GM12872 (cell line): ENCODE data around the gene CCNJL.

ENCODE experiments used
- TF ChIP-seq, protein P1 (sequence below): IDR thresholded peaks from 3 replicates; pipeline ENCODE4 v1.5.1; 2011; ENCODE audit warnings: low read depth, mild to moderate bottlenecking, low read length, moderate library complexity; ENCODE audit not compliant: insufficient read depth

CCNJL gene

DNA sequence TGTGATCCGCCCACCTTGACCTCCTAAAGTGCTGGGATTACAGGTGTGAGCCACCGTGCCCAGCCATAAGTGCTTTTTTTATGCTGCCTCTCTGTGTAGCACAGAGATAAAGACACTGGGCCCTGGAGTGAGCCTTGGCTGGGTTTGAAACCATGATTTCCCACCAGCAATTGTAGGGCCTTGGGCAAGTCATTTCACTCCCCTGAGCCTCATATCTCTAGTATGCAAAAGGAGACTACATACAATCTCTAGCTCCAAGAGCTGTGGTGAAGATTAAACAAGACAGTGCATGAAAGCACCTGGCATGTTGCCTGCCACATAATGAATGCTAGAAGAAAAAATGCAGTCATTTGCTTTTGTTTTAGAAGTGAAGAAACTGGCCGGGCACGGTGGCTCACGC is 79.1 kb downstream of the CCNJL start:
- TF ChIP-seq, protein P1, sequence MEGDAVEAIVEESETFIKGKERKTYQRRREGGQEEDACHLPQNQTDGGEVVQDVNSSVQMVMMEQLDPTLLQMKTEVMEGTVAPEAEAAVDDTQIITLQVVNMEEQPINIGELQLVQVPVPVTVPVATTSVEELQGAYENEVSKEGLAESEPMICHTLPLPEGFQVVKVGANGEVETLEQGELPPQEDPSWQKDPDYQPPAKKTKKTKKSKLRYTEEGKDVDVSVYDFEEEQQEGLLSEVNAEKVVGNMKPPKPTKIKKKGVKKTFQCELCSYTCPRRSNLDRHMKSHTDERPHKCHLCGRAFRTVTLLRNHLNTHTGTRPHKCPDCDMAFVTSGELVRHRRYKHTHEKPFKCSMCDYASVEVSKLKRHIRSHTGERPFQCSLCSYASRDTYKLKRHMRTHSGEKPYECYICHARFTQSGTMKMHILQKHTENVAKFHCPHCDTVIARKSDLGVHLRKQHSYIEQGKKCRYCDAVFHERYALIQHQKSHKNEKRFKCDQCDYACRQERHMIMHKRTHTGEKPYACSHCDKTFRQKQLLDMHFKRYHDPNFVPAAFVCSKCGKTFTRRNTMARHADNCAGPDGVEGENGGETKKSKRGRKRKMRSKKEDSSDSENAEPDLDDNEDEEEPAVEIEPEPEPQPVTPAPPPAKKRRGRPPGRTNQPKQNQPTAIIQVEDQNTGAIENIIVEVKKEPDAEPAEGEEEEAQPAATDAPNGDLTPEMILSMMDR, result no peak

DNA sequence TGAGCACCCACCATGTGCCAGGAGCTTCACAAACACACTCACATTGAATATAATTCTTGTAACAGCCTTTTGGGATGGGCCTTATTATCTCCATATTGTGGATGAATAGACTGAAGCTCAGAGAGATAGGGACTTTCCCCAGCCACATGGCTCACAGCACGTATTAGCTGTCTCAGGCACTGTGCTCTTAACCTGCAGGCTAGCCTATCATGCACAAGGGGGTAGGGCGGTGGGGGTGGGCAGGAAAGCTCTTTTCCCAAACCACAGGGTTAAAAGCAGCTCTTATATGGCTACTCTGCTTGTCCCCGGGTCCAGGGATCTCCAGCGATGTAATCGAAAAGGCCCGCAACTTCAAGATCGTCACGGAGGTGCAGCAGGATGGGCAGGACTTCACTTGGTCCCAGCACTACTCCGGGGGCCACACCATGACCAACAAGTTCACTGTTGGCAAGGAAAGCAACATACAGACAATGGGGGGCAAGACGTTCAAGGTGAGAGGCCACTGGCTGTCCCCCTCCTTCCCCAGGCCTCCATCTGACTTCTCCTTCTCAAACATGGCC is 80.5 kb downstream of the CCNJL start:
- TF ChIP-seq, protein P1, result no peak

DNA sequence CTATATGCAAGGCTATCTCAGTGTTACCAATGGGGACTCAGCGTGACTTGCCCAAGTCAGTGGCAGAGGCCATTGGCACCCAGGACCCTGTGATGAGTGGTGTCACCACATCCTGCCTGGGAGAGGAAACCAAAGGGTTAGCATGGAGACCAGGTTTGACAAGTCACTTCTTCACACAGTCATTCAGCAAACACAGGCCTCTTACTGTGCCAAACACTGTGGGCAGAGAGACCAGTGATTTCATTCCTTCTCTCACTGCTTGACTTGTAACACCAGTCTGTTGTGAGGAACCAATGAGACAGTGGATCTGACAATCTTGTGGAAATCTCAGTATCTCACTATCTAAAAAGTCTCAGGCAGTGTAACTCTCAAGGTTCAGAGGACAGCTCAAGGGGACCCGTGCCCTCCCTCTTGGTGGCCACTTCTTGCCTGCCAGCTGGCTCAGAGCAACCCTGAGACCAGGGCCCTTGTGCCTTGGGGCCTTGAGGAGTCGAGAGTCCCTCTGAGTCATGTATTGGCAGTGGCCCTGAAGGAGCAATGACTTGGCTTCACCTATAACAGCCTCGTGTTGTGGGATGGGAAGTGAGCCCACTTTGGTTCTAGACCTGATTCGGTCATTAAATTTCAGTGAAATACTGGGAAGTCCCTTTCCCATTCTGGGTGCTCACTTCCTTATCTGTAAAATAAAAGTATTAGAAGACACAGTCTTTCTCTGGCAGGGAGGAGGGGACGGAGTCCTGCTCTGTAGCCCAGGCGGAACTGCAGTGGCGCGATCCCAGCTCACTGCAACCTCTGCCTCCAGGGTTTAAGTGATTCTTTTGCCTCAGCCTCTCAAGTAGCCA is 81.5 kb downstream of the CCNJL start:
- TF ChIP-seq, protein P1, result no peak

DNA sequence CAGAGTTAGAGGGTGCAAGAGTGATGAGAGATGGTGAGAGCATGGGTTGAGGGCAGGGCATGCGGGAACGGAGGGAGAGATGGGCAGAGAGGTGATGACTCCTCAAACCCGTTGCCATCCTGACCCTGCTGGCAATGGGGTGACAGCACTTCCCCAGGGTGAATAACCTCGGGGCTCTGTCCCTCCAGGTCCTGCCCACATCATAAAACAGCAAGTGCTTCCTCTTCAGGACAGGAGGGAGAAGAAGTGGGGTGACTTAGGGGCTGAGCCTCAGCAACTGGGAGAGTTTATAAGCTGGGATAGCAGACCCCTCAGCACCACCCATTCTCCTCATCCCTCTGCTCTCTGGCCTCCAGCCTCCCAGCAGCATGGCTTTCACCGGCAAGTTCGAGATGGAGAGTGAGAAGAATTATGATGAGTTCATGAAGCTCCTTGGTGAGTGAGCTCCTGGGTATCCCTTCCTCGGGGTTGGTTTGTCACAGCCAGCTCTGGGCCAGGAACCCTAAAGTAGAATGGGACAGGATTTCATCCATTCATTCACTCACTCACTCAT is 83.1 kb downstream of the CCNJL start, which contains the start of gene FABP6:
FABP6 (plus strand) TSS at position 317 of the 553 bp plus-strand sequence; CDS start at position 369, 52 bp downstream.
- TF ChIP-seq, protein P1, result no peak

DNA sequence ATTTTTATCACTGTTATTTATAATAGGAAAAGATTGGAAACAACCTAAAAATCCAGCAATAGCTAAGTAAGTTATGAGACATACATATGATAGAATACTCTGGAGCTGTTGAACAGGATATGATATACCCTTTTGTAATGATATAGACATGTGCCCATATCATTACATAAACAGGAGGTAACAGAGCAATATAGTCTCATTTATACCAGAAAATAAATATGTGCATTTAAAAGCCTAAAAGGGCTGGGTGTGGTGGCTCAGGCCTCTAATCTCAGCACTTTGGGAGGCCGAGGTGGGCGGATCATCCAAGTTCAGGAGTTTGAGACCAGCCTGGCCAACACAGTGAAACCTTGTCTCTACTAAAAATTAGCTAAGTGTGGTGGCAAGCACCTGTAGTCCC is 85.4 kb downstream of the CCNJL start:
- TF ChIP-seq, protein P1, result no peak

DNA sequence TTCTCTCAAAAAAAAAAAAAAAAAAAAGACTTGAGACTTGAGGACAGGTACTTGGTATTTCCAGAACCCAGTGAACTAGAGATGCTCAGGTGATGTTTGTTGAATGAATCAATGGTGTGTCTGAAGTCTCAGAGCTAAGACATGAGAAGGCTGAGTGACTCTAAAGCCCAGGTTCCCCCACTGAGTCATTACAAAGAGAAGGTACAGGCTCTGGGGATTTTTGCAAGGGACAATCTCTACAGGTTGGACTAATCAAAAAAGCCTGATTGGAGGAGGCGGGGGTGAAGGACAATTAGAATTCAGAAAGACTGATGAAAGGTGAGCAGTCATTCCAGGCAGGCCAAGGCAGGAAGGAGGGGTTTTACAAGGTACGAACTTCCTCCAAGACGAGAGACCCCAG is 91.3 kb downstream of the CCNJL start:
- TF ChIP-seq, protein P1, result no peak

DNA sequence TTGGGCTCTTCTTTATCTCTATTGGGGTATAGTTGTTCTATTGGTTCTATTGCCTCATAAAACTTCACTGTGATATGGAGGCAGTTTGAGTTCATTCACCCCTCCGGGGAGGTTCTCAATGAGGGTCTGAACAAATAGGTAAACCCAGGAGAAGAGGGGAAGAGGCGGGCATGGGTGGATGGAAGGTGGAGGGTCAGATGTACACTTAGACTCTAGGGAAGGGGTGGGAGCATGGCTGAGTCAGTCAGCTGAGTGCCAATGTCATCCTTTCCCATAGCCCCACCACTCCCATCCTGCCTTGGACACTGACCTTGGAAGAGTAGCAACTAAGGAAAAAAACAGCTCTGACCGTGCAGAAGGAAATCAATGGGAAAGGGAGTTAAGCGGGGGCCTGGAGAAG is 93.0 kb downstream of the CCNJL start:
- TF ChIP-seq, protein P1, result no peak
